Uterus (tissue), 4 donors: Measurements from ENCODE around the gene OBSCN. TPM values are rescaled to one million over a fixed set of nuclear protein-coding genes. Genes with fewer than 3 reads are reported as not detected.

Experiments used
- DNase-seq, 2 donors: peaks; one replicate each; pipeline ENCODE4 v3.0.0-alpha.2; 2019 to 2020
- H3K27ac ChIP-seq, 2 donors: fragments of 200-600 bp; sonication (generic); 1 replicate in 1 of 2; 2 replicates in 1 of 2; pipeline ENCODE4 v1.5.1; 2016 to 2018
- H3K27me3 ChIP-seq, 2 donors: fragments of 200-600 bp; sonication (generic); one replicate each; pipeline ENCODE4 v1.5.1; 2018 to 2019; ENCODE audit warnings: control low read depth in 1 of 2
- H3K36me3 ChIP-seq, 2 donors: fragments of 200-600 bp; sonication (generic); one replicate each; pipeline ENCODE4 v1.5.1; 2019; ENCODE audit warnings: control low read depth in 1 of 2
- H3K4me1 ChIP-seq, 2 donors: fragments of 200-600 bp; sonication (generic); one replicate each; pipeline ENCODE4 v1.5.1; 2018 to 2019; ENCODE audit warnings: control low read depth in 1 of 2
- H3K4me3 ChIP-seq, 2 donors: fragments of 200-600 bp; sonication (generic); 1 replicate in 1 of 2; 2 replicates in 1 of 2; pipeline ENCODE4 v1.5.1; 2018 to 2019; ENCODE audit warnings: mild to moderate bottlenecking in 1 of 2
- H3K9me3 ChIP-seq, 2 donors: fragments of 200-600 bp; sonication (generic); one replicate each; pipeline ENCODE4 v1.5.1; 2019; ENCODE audit warnings: control low read depth in 1 of 2
- POLR2A ChIP-seq, 2 donors: fragments of 450-650 bp; IDR thresholded peaks; one replicate each; pipeline ENCODE4 v1.6.1; 2016; ENCODE audit warnings: antibody characterized with exemption in 2 of 2, mild to moderate bottlenecking in 1 of 2, moderate library complexity in 1 of 2
- intact Hi-C: fragments of 100-400 bp; cut with DNase I; formaldehyde crosslinking; loops from one replicate; pipeline ENCODE4 v1.15.1; 2023; ENCODE audit warnings: low total_unique reads
- total RNA-seq, 4 donors: library from RNA; depleted of rRNA in 3 of 4; stranded (reverse); fragments of >200 nt in 3 of 4; gene quantifications; one replicate each; pipeline versions ENCODE4 v1.1.0 to v1.2.4, GENCODE V29; 2014 to 2023
- TF ChIP-seq, protein P1 (sequence below), 4 experiments: fragments of 200-600 bp in 2 of 4; fragments of 450-650 bp in 2 of 4; sonication (generic) in 2 of 4; IDR thresholded peaks; one replicate each; pipeline ENCODE4 v1.5.1; 2016 to 2019; ENCODE audit warnings: antibody characterized with exemption in 4 of 4, mild to moderate bottlenecking in 2 of 4, moderate library complexity in 1 of 4
- donor health status: DM: yes; HTN: yes; CAD: no.

The OBSCN gene
- total RNA-seq, 4 donors from 2014 or later, result 5.9 to 53.2 (median 22.4) TPM

- Histone ChIP-seq H3K9me3 (no peaks in the 10 kb centered on the region), H3K27me3 (no peaks in the 10 kb centered on the region), H3K36me3 (no peaks in the 10 kb centered on the region), H3K4me3 (no peak overlapping the region), H3K27ac (no peak overlapping the region), H3K4me1 (no peaks in the 10 kb centered on the region)
- DNase-seq, result no peak
- no peak for TF ChIP-seq POLR2A (IDR thresholded peaks at IDR 0.05)
- TF ChIP-seq, protein P1, sequence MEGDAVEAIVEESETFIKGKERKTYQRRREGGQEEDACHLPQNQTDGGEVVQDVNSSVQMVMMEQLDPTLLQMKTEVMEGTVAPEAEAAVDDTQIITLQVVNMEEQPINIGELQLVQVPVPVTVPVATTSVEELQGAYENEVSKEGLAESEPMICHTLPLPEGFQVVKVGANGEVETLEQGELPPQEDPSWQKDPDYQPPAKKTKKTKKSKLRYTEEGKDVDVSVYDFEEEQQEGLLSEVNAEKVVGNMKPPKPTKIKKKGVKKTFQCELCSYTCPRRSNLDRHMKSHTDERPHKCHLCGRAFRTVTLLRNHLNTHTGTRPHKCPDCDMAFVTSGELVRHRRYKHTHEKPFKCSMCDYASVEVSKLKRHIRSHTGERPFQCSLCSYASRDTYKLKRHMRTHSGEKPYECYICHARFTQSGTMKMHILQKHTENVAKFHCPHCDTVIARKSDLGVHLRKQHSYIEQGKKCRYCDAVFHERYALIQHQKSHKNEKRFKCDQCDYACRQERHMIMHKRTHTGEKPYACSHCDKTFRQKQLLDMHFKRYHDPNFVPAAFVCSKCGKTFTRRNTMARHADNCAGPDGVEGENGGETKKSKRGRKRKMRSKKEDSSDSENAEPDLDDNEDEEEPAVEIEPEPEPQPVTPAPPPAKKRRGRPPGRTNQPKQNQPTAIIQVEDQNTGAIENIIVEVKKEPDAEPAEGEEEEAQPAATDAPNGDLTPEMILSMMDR (IDR thresholded peaks at IDR 0.05), result no peak
- intact Hi-C loops, result no loop called here
Measured at GRCh38 chr1:228358764-228359612, 151.1 kb downstream of the OBSCN start.

GRCh38 chr1:228359613-228360532 is 152.0 kb downstream of the OBSCN start:
- Histone ChIP-seq H3K4me1 (no peaks in the 10 kb centered on the region), H3K4me3 (no peak overlapping the region), H3K27ac (no peak overlapping the region), H3K36me3 (no peaks in the 10 kb centered on the region), H3K27me3 (no peaks in the 10 kb centered on the region), H3K9me3 (no peaks in the 10 kb centered on the region)
- intact Hi-C loops, result no loop called here
- TF ChIP-seq POLR2A (IDR thresholded peaks at IDR 0.05), result no peak
- TF ChIP-seq, protein P1 (IDR thresholded peaks at IDR 0.05), result no peak
- no peak for DNase-seq

- intact Hi-C loops, result no loop called here
- Histone ChIP-seq H3K4me3 (no peak overlapping the region), H3K4me1 (no peaks in the 10 kb centered on the region), H3K27me3 (no peaks in the 10 kb centered on the region), H3K36me3 (no peaks in the 10 kb centered on the region), H3K9me3 (no peaks in the 10 kb centered on the region), H3K27ac (no peak overlapping the region)
- DNase-seq, result no peak
- TF ChIP-seq POLR2A (IDR thresholded peaks at IDR 0.05), result no peak
- TF ChIP-seq, protein P1 (IDR thresholded peaks at IDR 0.05), result no peak
Measured at GRCh38 chr1:228360533-228361313, 152.9 kb downstream of the OBSCN start.

- intact Hi-C loops, result no loop called here
- Histone ChIP-seq H3K4me1 (no peaks in the 10 kb centered on the region), H3K27me3 (no peaks in the 10 kb centered on the region), H3K4me3 (no peak overlapping the region), H3K9me3 (no peaks in the 10 kb centered on the region), H3K36me3 (no peaks in the 10 kb centered on the region), H3K27ac (no peak overlapping the region)
- DNase-seq, result no peak
- TF ChIP-seq, protein P1 (IDR thresholded peaks at IDR 0.05), result no peak
- TF ChIP-seq POLR2A (IDR thresholded peaks at IDR 0.05), result no peak
Measured at GRCh38 chr1:228361314-228362140, 153.7 kb downstream of the OBSCN start.
